ENCODE results near the gene EFCAB9.
A peak's percentile ranks its signal among the peaks of the same experiment; 100 is the strongest.

The EFCAB9 gene

DNA sequence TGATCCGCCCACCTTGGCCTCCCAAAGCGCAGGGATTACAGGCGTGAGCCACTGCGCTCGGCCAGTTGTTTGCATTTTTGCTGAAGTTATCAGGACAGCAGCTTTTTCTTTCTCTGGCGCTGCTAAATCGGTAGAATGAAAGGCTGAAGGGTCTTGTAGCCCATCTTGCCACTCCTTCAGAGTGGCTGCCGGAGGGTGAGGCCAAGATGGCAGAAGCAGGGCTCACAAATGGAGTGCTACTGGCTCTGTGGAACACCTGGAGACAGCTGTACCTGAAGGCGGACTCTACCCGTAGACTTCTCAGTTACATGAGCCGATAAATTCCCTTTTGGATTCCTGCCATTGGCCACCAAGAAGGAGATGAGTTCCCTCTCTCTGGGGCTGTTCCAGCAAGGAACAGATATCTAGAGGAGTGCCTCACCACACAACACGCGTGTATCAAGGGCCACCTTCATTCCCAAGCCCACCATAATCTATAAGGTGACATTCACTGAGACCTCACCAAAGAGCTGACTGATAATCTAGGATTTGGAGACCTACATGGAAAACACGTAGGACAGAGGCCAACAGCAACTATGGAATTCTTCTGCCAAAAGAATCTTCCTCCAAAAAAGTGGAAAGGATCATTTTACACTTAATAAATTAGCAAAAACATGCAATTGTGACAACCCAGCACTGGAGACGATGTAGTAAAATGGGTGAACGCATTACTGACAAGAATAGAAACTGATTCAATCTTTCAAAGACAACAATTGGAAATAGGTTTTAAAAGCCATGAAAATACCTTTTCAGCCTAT is 27.7 kb upstream of the EFCAB9 start:
- DNase-seq, result no peak

DNA sequence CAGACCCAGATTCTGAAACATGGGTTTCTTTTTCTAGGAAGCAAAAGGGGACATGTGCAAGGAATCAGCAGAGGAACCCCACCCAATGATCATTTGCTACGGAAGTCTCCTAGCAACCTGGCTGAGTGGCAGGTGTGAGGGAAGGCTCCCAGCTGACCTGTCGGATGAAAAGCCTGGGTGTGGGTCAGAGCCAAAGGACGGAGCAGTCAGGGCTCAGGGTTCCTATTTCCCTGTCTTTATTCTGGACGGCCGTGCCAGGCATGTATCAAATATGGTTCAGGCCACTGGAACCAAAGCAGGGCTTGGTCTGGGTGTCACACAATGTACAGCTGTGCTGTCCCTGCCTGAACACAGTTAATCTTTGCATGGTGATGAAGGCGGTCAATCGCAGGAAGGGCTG is 26.1 kb upstream of the EFCAB9 start:
- peak; percentile 26 for DNase-seq

DNA sequence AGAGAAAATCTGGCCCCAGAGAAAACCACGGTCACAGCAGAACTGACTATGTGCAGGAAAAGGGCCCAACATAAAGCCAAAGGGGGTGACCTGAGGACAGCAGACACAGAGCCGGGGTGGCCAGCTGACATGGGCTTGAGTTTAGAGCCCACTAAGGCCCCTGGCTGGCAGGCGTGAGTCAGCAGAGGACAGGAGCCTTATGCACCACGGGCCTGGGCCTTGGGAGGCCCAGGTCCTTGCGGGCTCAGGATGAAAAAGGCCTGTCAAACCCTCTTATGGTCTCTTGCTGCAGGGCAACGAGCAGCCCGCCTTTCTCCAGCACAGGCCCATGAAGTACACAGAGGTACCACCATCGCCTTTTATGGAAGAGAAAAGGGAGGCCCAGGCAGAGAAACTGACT is 25.7 kb upstream of the EFCAB9 start:
- no peak for DNase-seq

DNA sequence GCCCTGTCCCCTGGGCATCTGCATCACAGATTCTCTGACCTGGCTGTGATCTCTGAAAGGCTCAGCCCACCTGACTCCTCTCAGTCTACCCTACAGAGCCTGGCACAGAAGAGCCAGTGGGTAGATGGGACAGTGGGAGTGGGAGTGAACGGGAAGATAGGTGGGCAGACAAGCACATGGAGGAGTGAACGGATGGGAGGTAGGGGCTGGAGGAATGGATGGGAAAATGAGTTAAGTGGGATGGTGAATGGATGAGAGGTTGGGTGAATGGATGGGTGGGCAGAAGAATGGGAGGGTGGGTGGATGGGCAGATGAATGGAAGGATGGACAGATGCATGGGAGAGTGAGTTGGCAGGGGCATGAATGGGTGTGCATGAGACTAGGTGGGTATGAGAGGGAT is 24.8 kb upstream of the EFCAB9 start:
- no peak for DNase-seq

DNA sequence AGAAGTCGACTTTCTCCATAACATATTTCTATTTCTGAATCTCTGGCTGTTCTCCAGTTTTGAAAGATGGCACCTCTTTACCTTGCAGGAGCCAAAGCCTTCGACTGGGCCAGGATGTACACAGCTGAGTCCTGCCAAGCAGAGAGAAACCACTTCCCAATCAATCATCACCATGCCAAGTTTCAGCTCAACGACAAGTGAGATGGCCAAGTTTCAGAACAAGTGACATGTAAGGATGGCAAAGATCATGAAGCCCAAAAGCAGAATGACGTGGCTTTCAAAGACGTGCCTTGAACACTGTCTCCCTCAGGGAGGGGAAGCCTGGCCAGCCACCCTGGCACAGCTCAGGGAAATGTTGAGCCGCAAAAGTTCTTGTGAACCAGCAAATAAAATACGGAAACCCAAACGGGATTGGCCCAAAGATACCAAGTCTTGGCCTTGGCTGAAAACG is 23.7 kb upstream of the EFCAB9 start:
- DNase-seq, result no peak

DNA sequence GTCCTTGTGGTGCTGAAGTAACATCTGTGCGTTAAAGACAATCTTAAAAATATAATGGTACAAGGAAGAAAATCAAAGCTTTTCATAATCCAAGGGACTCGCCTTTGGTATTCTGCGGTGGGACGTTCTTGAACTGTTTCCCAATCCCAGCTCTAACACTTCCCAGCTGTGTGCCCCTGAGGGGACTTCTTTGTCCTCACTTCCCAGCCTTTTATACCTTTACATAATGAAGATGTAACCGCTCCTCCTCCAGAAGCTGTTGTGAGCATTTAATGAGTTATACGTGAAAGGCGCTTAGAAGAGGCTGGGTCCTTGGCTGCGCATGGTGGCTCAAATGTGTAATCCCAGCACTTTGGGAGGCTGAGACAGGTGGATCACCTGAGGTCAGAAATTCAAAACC is 22.9 kb upstream of the EFCAB9 start:
- no peak for DNase-seq

DNA sequence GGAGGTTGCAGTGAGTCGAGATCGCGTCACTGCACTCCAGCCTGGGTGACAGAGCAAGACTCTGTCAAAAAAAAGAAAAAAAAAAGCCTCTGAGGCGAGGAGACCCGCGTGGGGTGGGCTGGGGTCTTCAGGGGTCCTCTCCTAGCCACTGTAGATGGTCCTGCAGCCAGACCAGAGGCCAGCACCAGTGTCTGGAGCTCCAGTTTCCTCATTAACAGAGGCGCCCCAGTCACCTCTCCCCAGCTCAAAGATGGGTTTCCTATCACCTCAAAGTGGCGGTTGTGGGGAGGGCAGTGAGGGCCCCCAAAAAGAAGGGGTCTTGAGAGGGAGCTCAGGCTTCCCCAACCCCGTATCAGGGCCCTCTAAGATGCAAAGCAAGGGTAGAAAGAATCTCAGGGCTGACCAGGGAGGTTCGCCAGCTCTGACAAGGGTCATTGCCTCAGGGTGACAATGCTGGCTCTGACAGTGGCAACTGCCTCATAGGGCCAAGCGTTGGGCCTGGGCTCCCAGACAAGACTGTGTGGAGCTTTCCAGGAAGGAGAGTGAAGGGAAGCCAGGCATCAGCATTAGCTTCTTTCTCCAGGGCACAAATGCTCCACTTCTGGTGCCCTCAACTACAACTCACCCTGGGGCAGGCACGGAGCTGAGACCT is 20.9 kb upstream of the EFCAB9 start:
- DNase-seq, result no peak

DNA sequence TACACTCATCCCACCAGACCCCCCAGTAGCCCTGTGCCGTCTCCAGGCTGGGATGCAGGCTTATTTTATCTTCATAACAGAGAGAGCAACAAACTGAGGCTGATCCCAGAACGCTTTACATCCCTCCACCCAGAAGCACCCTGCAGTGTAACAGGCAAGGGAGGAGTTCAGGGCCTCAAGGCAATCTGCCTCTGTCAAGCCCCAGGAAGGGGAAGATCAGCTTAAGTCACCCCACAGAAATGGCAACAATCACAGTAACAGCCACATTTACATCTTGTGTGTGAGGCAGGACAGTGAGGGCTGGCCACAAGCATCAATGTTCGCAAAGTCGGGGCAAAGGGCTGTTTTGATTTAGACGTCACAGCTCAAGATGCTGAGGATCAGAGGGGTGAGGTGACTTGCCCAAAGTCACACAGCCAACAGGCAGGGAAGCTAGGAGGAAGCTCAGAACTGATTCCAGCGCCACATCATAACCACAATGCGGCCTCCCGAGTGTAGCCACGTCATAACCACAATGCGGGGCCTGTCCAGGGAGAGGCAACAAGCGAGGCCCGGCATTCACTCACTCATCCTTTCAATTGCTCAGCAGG is 20.3 kb upstream of the EFCAB9 start:
- no peak for DNase-seq

DNA sequence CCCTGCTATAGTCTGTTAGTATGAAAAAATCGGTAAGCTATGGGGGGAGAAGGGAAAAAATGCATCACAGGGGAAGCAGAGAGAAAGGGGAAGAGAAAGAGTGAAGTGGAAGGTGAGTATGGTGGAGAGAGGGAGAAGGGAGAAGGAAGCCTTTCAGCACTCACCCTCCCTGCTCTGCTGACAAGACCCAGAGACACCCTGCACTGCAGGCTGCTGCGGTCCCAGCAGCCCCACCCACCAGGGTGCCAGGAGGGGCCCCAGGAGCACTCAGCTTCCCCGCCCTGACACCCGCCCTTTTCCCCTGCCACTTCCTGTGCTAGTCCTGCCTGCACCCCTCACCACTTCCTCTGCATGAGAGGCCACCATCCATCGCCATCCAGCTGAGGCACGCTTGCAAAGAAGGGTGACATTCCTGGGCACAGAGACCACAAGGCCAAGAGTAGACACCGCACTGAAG is 18.7 kb upstream of the EFCAB9 start:
- DNase-seq, result peak; percentile 10

DNA sequence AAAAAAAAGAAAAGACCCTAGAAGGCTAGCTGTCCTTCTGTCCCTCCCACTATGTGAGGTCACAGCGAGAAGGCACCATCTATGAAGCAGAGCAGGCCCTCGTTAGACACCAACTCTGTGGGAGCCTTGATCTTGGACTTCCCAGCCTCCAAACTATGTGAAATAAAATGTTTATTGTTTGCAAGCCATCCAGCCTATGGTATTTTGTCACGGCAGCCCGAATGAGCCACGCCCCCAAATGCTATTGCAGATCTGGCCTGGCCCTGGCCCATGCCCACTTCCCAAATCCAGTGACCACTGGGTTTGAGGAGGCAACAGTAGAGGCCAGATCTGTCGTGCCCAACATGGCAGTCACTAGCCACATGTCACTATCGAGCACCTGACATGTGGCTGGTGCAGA is 16.8 kb upstream of the EFCAB9 start:
- no peak for DNase-seq

DNA sequence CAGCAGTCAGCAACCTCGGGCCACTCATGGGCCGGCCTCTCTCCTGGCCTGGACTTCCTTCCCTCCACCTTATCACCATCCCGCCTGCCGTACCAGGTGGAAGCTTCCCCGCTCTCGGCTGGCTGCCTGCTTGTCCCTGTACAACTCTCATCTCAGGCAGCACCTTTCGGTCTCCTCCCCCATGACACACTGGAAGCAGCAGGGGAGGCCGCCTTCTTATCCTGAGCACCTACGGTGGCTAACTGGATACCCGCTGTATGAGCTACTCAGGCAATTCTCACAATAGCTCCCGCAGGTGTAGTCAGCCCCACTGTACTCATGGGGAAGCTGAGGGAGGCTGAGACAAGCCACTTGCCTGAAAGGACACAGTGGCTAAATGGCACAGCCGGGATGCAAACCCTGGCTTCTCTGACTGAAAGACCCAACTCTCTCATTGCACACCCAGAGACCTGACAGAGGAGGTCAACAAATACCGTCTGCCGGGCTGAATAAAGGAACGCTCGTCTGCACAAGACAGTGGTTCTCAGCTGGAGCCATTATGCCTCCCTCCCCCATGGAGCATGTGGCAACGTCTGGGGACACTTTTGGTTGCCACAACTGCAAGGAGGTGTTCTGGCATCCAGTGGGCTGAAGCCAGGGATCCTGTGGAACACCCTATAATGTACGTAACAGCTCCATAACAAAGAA is 15.5 kb upstream of the EFCAB9 start:
- peak; percentile 25 for DNase-seq

DNA sequence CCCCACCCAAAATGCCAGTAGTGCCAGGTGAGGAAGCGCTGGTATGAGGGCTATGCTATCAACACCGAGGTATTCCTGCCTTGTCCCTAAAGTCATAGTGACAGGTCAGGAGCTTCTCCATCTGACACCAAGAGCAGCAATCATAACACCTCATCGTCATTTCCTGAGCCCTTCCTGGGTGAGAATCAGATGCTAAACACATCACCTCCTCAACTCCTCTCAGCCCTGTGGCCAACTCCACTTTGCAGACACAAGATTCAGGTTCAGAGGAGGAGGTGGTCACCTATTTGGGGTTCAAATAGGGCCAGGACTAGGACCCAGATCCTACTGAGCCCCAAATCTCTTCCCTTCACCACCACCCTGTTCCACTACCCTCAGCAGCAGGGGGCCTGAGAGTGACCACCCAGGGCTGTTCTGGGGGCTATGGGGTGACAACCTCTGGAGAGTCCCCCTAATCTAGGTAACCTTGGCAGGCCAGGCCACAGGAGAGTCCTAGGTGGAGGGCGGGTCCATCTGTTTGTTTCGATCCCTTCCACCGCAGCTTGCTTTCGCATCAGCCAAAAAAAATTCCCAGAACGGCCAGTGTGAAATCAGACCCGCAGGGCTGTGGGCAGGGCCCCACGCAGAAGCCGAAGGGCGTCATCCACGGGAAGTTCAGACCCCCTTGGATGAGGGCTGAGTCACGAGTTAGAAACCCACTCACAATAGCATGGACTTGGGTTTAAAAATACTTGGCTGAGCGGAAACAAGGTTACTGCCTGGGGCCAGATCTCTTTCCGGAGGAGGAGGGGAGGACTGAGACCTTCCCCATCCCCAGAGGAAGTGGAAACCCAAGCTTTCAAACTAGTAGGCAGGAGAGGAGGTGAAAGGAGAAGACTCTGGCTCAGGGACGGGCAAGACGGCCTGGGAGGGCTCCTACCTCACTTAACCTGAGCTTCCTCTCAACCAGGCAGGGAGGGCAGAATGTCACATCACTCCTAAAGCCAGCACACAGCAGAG is 14.7 kb upstream of the EFCAB9 start:
- no peak for DNase-seq

DNA sequence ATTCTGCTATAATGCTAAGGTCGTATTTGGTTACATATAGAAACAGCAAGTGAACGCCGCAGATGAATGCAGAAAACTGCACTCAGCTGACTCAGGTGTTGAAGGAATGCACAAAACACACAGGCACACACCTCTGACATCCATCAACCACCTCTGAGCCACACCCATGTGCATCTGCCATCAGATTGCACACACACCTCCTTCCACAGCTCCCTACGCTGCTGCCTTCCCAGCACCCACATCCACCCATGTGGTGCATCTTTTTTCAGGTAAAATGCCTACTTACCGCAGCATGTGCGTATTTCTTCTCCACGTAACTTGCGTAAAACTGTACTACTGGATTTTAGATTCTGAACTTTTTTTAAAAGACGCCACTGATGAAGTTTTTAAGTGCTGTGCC is 13.0 kb upstream of the EFCAB9 start:
- DNase-seq, result no peak

DNA sequence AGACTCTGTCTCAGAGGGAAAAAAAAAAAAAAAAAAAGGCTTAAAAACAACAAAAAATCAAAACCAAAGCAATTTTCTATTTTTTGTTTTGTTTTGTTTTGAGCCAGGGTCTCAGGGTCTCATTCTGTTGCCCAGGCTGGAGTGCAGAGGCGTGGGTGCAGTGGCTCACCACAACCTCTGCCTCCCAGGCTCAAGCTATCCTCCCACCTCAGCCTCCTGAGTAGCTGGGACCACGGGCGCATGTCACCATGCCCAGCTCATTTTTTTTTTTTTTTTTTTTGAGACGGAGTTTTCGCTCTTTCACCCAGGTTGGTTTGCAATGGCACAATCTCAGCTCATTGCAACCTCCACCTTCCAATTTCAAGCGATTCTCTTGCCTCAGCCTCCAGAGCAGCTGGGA is 11.7 kb upstream of the EFCAB9 start:
- DNase-seq, result no peak

DNA sequence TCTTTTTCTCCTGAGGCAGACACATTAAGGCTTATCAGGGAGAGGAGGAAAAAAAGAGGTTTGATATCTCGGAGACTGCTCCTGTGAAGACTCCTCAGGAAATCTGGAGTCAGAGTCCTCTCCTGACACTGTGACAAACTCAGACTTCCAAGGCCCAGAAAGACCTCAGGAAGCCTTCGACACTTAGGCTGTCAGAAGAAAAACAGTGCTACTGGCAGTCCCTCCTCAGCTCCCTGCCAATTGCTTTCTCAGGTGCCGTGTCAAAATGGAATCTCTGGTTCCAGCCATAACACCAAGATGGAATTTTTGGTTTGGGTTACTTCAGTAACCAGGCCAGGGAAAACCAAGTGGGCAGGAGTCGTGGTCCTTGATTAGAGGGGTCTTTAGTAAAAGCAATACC is 10.1 kb upstream of the EFCAB9 start:
- no peak for DNase-seq

DNA sequence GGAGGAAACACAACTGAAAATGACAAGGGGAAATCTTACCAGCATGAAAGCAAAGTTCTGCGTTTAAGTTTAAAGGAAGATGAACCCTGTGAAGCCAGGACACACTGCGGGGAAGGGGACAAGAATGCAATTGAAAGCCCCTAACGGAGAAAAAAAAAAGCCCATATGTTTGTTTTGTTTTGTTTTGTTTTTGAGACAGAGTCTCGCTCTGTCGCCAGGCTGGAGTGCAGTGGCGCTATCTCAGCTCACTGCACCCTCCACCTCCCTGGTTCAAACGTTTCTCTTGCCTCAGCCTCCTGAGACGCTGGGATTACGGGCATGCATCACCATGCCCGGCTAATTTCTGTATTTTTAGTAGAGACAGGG is 8.9 kb upstream of the EFCAB9 start:
- DNase-seq, result no peak

DNA sequence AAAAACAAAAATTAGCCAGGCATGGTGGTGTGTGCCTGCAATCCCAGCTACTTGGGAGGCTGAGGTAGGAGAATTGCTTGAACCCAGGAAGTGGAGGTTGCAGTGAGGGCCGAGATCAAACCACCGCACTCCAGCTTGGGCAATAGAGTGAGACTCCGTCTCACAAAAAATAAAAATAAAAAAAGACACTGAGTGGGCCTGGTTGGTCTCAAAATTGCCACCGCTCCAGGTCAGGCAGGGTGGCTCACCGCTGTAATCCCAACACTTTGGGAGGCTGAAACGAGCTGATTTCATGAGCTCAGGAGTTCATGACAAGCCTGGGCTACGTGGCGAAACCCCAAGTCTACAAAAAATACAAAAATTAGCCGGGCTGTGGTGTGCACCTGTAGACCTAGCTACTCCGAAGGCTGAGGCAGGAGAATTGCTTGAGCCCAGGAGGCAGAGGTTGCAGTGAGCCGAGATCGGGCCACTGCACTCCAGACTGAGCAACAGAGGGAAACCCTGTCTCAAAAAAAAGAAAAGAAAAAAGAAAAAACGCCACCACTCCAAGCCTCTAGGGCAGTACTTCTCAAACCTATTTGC is 7.8 kb upstream of the EFCAB9 start:
- no peak for DNase-seq

DNA sequence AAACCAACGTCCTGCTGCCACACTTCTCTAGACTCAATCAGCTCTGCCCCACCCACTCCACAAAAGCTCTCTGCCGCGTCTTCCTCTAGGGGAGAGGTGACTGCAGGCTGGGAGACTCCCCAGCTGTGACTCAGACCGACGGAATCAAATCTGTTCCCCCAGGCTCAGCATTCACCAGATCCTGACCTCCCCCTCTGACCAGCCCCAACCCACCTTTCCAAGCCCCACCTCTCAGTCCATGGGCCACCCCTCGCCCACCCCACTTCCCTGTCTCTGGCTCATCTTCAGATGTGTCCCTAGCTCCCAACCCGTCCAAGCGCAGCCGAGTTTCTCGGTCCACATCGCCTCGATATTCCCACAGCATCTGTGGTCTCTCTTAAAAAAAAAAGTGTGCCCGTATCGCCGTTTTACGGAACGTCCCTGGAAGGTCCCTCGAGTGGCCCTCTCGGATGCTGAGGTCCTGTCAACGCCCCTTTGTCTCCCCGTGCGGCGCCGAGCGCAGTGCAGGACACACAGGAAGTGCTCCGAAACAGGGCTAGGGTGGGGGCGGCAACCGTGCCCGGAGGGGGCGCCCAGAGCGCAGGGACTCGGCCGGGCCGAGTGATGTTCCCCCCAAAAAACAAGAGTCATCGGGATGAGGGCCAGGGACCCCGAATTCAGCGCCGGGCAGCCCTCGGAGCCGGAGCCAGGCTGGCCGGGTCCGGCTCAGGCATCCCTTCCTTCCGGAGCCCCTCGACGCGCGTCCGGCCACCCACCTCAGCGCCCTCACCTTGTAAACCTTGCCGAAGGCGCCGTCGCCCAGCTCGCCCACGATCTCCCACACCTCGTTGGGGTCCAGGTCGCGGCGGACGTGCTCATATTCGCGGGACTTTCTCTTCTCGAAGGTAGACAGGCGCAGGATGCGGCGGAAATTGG is 6.6 kb upstream of the EFCAB9 start:
- DNase-seq, result peak; percentile 71

DNA sequence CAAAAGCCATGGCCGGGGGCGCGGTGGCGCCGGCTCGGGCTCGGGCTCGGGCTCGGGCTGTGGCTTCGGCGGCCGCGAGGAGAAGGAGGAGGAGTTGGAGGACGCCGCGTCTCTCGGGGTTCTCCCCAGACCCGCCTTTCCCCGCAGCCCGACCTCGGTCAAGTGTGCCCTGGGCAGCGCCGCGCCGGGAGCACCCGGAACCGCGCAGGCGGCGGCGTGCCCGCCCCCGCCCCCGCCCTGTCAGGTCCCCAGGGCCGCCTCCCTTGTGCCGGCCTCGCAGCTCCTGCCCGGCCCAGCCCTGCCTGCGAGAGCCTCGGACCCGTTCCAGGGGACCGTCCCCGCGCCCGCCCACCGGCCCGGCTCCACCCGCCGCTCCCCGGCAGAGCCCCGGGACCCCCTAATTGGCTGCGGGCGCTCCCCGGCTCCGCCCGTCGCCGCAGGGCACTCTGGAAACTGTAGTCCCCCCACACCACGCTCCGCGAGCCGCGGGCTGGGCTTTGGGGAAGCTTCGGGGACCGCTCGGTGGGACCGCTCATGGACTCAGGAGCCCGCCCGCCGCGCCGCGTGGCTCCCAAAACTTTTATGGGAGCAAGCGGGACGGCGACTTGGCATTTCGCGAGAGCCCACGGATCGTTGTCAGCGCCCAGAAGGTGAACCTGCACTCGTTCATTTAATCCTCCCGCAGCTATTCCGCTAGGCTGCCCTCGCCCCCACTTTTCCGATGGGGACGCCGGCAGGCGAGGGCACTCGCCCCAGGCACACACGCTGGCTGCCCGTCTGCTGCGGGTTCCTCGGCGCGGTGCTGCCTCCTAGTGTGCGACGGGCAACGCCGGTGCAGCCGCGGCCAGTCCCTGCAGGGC is 5.7 kb upstream of the EFCAB9 start, which contains the start of gene STK10:
STK10 (minus strand) TSS at position 192 of the 860 bp plus-strand sequence; CDS start at position 10, 182 bp downstream.
- peak; percentile 93 for DNase-seq
